GM23338 (cell line): Measurements from ENCODE around the gene CTNNA3. TPM values are rescaled to one million over a fixed set of nuclear protein-coding genes. Genes with fewer than 3 reads are reported as not detected.

Experiments used
- ATAC-seq: fragments of 200-7000 bp; cut with Tn5 transposase; 3 replicates; pipeline ENCODE4 v1.9.1; 2020
- DNase-seq: peaks from one replicate; pipeline ENCODE4 v3.0.0-alpha.2; 2015; ENCODE audit warnings: low spot score
- H2AFZ ChIP-seq: fragments of 200-600 bp; sonication (generic); 2 replicates; pipeline ENCODE4 v1.8.0; 2016; ENCODE audit warnings: antibody characterized with exemption, mild to moderate bottlenecking, moderate library complexity
- H3F3A ChIP-seq: fragments of 200-600 bp; sonication (generic); replicated peaks from 2 replicates; pipeline ENCODE4 v1.8.0; 2017; ENCODE audit warnings: antibody characterized with exemption, mixed run types, low read depth
- H3K27ac ChIP-seq: fragments of 200-600 bp; sonication (generic); 2 replicates; pipeline ENCODE4 v1.6.1; 2016; ENCODE audit warnings: low read depth
- H3K27me3 ChIP-seq: fragments of 200-600 bp; sonication (generic); 2 replicates; pipeline ENCODE4 v1.8.0; 2016; ENCODE audit warnings: mild to moderate bottlenecking, mixed run types, moderate library complexity; ENCODE audit not compliant: insufficient read depth
- H3K36me3 ChIP-seq: fragments of 200-600 bp; sonication (generic); 2 replicates; pipeline ENCODE4 v1.8.0; 2016; ENCODE audit warnings: mild to moderate bottlenecking; ENCODE audit not compliant: insufficient read depth
- H3K4me1 ChIP-seq: fragments of 200-600 bp; sonication (generic); 2 replicates; pipeline ENCODE4 v1.8.0; 2016; ENCODE audit warnings: mild to moderate bottlenecking, moderate library complexity; ENCODE audit not compliant: insufficient read depth
- H3K4me2 ChIP-seq: fragments of 200-600 bp; sonication (generic); 2 replicates; pipeline ENCODE4 v1.7.1; 2017; ENCODE audit warnings: mixed run types
- H3K4me3 ChIP-seq: fragments of 200-600 bp; sonication (generic); 2 replicates; pipeline ENCODE4 v1.6.1; 2016; ENCODE audit warnings: mixed run types
- H3K79me2 ChIP-seq: fragments of 200-600 bp; sonication (generic); replicated peaks from 2 replicates; pipeline ENCODE4 v1.8.0; 2017; ENCODE audit warnings: mild to moderate bottlenecking; ENCODE audit not compliant: insufficient read depth
- H3K9me2 ChIP-seq: fragments of 200-600 bp; sonication (generic); 2 replicates; pipeline ENCODE4 v1.8.0; 2017; ENCODE audit not compliant: insufficient read depth
- H4K20me1 ChIP-seq: fragments of 200-600 bp; sonication (generic); replicated peaks from 2 replicates; pipeline ENCODE4 v1.8.0; 2017; ENCODE audit warnings: mild to moderate bottlenecking; ENCODE audit not compliant: insufficient read depth
- H3K27ac Mint-ChIP-seq: 2 replicates; pipeline ENCODE4 v1.8.0; 2020; ENCODE audit warnings: inconsistent platforms, mild to moderate bottlenecking, moderate library complexity, mixed read lengths
- H3K27me3 Mint-ChIP-seq: 3 replicates; pipeline ENCODE4 v1.8.0; 2022; ENCODE audit warnings: low read depth, mild to moderate bottlenecking, moderate library complexity, mixed read lengths, inconsistent platforms; ENCODE audit not compliant: insufficient read depth, poor library complexity
- H3K36me3 Mint-ChIP-seq: 3 replicates; pipeline ENCODE4 v1.8.0; 2021; ENCODE audit warnings: low read depth, mild to moderate bottlenecking, inconsistent platforms, moderate library complexity, mixed read lengths
- H3K4me1 Mint-ChIP-seq: 3 replicates; pipeline ENCODE4 v1.8.0; 2020; ENCODE audit warnings: mild to moderate bottlenecking, inconsistent platforms, mixed read lengths
- H3K4me3 Mint-ChIP-seq: 3 replicates; pipeline ENCODE4 v1.8.0; 2021; ENCODE audit warnings: moderate library complexity, mild to moderate bottlenecking, inconsistent platforms, mixed read lengths
- H3K9me3 Mint-ChIP-seq: 3 replicates; pipeline ENCODE4 v1.8.0; 2020; ENCODE audit warnings: moderate library complexity, mild to moderate bottlenecking, inconsistent platforms, mixed read lengths
- CREB1 ChIP-seq: fragments of 250-450 bp; sonication (Bioruptor Pico); IDR thresholded peaks from 2 replicates; pipeline ENCODE4 v1.5.0; 2020; ENCODE audit warnings: low read depth, mild to moderate bottlenecking, moderate library complexity
- NANOG ChIP-seq: IDR thresholded peaks from 2 replicates; pipeline ENCODE4 v1.6.1; 2016; ENCODE audit warnings: antibody characterized with exemption, borderline replicate concordance
- POLR2AphosphoS5 ChIP-seq: IDR thresholded peaks from 2 replicates; pipeline ENCODE4 v1.6.1; 2016; ENCODE audit warnings: antibody characterized with exemption, low read depth
- ZNF114 ChIP-seq: fragments of 250-450 bp; sonication (Bioruptor Pico); IDR thresholded peaks from 2 replicates; pipeline ENCODE4 v1.5.0; 2020; ENCODE audit warnings: mild to moderate bottlenecking, moderate library complexity
- ZNF331 ChIP-seq: fragments of 250-450 bp; sonication (Bioruptor Pico); IDR thresholded peaks from 2 replicates; pipeline ENCODE4 v1.5.0; 2020; ENCODE audit warnings: low read depth, mild to moderate bottlenecking, moderate library complexity
- polyA plus RNA-seq: library from polyadenylated mRNA; unstranded; fragments of >200 nt; fragmentation: Nextera tagmentation; extraction: Ambion mirVana; gene quantifications from 2 replicates; pipeline ENCODE4 v1.2.1, GENCODE V29; 2016
- total RNA-seq: library from RNA; depleted of rRNA; stranded (reverse); fragments of >200 nt; shearing (Covaris generic); gene quantifications from 2 replicates; pipeline ENCODE4 v1.2.3, GENCODE V29; 2014
- TF ChIP-seq, protein P1 (sequence below): fragments of 250-450 bp; sonication (Bioruptor Pico); IDR thresholded peaks from 2 replicates; pipeline ENCODE4 v1.5.0; 2020; ENCODE audit warnings: mild to moderate bottlenecking, moderate library complexity
- TF ChIP-seq, protein P2 (sequence below): IDR thresholded peaks from one replicate; pipeline ENCODE4 v1.6.1; 2018; ENCODE audit warnings: antibody characterized with exemption; ENCODE audit not compliant: unreplicated experiment

CTNNA3 gene
- total and polyA plus RNA-seq, 2 experiments from 2014 or later = 0.71 to 3.3 TPM

DNA sequence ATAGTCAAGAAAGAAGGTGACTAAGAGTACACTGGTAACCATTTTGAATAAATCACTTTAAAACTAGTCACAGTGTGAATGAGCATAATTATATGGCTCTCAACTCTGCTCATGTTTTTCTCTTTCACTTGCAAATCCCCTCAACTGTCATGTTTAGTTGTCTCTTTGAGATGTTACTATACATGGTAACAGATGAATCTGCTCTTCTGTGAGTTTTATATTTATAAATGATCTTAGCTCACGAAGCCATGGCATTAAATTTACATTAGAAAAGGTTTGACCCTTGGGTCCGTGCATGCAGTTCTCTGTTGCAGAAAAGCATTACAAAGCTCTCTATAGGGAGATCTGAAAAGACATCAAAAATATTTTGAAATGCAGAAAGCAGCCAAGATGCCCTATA is 803.1 kb downstream of the CTNNA3 start:
- Histone ChIP-seq H4K20me1 (no peaks in the 10 kb centered on the region), H3K27ac (no peak overlapping the region; the same call in 1 of the 2 replicates), H3K4me2 (peak overlapping the region; percentile 48), H3K27me3 (no peaks in the 10 kb centered on the region), H3K36me3 (no peaks in the 10 kb centered on the region), H2AFZ (no peak overlapping the region), H3K79me2 (no peaks in the 10 kb centered on the region), H3K4me1 (peaks cover 37% of the 10 kb centered on the region), H3K4me3 (0 out of 2 replicates have a peak overlapping the region, but pooled peaks have one; percentile 6), H3K9me2 (peaks cover 4% of the 10 kb centered on the region), H3F3A (no peaks in the 10 kb centered on the region)
- H3K27me3 Mint-ChIP-seq = no peaks in the 10 kb centered on the region
- TF ChIP-seq ZNF331 (CRISPR knock-in tag) (no peak), NANOG (peak; percentile 47)
- no peak for DNase-seq
- peak overlapping the region; percentile 38; the same call in 1 of the 3 replicates for H3K4me3 Mint-ChIP-seq
- peaks cover 2% of the 10 kb centered on the region for H3K9me3 Mint-ChIP-seq
- peaks cover 10% of the 10 kb centered on the region; the same call in 2 of the 3 replicates for H3K36me3 Mint-ChIP-seq
- H3K4me1 Mint-ChIP-seq = peaks cover 27% of the 10 kb centered on the region
- peak; percentile 45 for ATAC-seq
- peak overlapping the region; percentile 80 for H3K27ac Mint-ChIP-seq

DNA sequence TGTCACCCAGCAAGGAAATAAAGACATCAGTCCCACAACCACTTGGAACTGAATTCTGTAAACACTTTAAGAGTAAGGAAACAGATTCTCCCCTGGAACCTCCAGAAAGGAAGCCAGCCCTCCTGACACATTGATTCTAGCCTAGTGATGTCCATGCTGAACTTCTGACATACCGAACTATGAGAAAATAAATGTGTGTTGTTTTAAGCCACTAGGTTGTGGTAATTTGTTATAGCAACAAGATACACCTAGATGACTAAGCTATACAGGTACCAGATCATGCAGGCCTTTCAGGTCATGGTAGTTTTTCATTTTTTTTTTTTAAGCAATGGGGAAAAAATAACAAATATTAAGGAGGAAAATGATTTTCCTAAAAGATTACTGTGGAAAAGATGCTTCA is 807.8 kb downstream of the CTNNA3 start:
- Histone ChIP-seq H3K79me2 (no peaks in the 10 kb centered on the region), H3F3A (no peaks in the 10 kb centered on the region), H3K27me3 (no peaks in the 10 kb centered on the region), H4K20me1 (no peaks in the 10 kb centered on the region), H2AFZ (no peak overlapping the region), H3K4me3 (no peak overlapping the region), H3K4me2 (no peak overlapping the region), H3K9me2 (peaks cover 22% of the 10 kb centered on the region), H3K4me1 (peaks cover 17% of the 10 kb centered on the region), H3K27ac (no peak overlapping the region), H3K36me3 (no peaks in the 10 kb centered on the region)
- H3K4me3 Mint-ChIP-seq = no peak overlapping the region
- no peak for TF ChIP-seq CREB1 (CRISPR knock-in tag)
- H3K27me3 Mint-ChIP-seq = no peaks in the 10 kb centered on the region
- DNase-seq (no peak), ATAC-seq (no peak)
- H3K36me3 Mint-ChIP-seq = peaks cover 5% of the 10 kb centered on the region; the same call in 1 of the 3 replicates
- no peak overlapping the region for H3K27ac Mint-ChIP-seq
- H3K4me1 Mint-ChIP-seq = peaks cover 22% of the 10 kb centered on the region
- H3K9me3 Mint-ChIP-seq = no peaks in the 10 kb centered on the region

DNA sequence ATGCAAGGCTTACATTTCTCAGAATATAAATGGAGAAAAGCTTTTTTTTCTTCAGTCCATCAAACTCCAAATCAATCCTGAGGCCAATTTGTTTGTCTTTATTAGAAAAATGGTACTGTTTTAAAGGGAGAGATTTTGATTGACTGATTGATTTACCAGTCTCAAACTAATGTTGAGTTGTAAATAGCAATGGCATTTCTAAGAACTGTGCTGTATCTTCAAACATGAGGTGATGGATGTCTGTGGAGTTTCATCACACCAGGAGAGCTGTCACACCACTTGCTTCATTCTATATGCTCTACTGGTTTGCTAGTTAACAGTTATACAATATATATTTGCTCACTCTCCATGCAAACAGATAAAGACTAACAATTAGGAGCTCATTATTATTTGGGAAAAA is 809.1 kb downstream of the CTNNA3 start:
- peaks cover 22% of the 10 kb centered on the region for H3K9me2 ChIP-seq
- no peaks in the 10 kb centered on the region for H3K27me3 ChIP-seq
- peaks cover 5% of the 10 kb centered on the region for H3K4me1 ChIP-seq
- Mint-ChIP-seq H3K27me3 (no peaks in the 10 kb centered on the region), H3K4me3 (no peak overlapping the region), H3K36me3 (peaks cover 5% of the 10 kb centered on the region; the same call in 1 of the 3 replicates), H3K9me3 (no peaks in the 10 kb centered on the region), H3K4me1 (peaks cover 11% of the 10 kb centered on the region; the same call in 1 of the 3 replicates), H3K27ac (no peak overlapping the region)
- no peak overlapping the region for H3K4me3 ChIP-seq
- no peaks in the 10 kb centered on the region for H4K20me1 ChIP-seq
- H2AFZ ChIP-seq = no peak overlapping the region
- TF ChIP-seq ZNF114 (CRISPR knock-in tag) (no peak), CREB1 (CRISPR knock-in tag) (no peak), NANOG (no peak), POLR2AphosphoS5 (no peak)
- TF ChIP-seq, protein P1, sequence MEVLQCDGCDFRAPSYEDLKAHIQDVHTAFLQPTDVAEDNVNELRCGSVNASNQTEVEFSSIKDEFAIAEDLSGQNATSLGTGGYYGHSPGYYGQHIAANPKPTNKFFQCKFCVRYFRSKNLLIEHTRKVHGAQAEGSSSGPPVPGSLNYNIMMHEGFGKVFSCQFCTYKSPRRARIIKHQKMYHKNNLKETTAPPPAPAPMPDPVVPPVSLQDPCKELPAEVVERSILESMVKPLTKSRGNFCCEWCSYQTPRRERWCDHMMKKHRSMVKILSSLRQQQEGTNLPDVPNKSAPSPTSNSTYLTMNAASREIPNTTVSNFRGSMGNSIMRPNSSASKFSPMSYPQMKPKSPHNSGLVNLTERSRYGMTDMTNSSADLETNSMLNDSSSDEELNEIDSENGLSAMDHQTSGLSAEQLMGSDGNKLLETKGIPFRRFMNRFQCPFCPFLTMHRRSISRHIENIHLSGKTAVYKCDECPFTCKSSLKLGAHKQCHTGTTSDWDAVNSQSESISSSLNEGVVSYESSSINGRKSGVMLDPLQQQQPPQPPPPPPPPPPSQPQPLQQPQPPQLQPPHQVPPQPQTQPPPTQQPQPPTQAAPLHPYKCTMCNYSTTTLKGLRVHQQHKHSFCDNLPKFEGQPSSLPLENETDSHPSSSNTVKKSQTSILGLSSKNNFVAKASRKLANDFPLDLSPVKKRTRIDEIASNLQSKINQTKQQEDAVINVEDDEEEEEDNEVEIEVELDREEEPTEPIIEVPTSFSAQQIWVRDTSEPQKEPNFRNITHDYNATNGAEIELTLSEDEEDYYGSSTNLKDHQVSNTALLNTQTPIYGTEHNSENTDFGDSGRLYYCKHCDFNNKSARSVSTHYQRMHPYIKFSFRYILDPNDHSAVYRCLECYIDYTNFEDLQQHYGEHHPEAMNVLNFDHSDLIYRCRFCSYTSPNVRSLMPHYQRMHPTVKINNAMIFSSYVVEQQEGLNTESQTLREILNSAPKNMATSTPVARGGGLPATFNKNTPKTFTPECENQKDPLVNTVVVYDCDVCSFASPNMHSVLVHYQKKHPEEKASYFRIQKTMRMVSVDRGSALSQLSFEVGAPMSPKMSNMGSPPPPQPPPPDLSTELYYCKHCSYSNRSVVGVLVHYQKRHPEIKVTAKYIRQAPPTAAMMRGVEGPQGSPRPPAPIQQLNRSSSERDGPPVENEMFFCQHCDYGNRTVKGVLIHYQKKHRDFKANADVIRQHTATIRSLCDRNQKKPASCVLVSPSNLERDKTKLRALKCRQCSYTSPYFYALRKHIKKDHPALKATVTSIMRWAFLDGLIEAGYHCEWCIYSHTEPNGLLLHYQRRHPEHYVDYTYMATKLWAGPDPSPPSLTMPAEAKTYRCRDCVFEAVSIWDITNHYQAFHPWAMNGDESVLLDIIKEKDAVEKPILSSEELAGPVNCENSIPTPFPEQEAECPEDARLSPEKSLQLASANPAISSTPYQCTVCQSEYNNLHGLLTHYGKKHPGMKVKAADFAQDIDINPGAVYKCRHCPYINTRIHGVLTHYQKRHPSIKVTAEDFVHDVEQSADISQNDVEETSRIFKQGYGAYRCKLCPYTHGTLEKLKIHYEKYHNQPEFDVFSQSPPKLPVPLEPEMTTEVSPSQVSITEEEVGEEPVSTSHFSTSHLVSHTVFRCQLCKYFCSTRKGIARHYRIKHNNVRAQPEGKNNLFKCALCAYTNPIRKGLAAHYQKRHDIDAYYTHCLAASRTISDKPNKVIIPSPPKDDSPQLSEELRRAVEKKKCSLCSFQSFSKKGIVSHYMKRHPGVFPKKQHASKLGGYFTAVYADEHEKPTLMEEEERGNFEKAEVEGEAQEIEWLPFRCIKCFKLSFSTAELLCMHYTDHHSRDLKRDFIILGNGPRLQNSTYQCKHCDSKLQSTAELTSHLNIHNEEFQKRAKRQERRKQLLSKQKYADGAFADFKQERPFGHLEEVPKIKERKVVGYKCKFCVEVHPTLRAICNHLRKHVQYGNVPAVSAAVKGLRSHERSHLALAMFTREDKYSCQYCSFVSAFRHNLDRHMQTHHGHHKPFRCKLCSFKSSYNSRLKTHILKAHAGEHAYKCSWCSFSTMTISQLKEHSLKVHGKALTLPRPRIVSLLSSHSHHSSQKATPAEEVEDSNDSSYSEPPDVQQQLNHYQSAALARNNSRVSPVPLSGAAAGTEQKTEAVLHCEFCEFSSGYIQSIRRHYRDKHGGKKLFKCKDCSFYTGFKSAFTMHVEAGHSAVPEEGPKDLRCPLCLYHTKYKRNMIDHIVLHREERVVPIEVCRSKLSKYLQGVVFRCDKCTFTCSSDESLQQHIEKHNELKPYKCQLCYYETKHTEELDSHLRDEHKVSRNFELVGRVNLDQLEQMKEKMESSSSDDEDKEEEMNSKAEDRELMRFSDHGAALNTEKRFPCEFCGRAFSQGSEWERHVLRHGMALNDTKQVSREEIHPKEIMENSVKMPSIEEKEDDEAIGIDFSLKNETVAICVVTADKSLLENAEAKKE (CRISPR knock-in tag) = no peak
- TF ChIP-seq, protein P2, sequence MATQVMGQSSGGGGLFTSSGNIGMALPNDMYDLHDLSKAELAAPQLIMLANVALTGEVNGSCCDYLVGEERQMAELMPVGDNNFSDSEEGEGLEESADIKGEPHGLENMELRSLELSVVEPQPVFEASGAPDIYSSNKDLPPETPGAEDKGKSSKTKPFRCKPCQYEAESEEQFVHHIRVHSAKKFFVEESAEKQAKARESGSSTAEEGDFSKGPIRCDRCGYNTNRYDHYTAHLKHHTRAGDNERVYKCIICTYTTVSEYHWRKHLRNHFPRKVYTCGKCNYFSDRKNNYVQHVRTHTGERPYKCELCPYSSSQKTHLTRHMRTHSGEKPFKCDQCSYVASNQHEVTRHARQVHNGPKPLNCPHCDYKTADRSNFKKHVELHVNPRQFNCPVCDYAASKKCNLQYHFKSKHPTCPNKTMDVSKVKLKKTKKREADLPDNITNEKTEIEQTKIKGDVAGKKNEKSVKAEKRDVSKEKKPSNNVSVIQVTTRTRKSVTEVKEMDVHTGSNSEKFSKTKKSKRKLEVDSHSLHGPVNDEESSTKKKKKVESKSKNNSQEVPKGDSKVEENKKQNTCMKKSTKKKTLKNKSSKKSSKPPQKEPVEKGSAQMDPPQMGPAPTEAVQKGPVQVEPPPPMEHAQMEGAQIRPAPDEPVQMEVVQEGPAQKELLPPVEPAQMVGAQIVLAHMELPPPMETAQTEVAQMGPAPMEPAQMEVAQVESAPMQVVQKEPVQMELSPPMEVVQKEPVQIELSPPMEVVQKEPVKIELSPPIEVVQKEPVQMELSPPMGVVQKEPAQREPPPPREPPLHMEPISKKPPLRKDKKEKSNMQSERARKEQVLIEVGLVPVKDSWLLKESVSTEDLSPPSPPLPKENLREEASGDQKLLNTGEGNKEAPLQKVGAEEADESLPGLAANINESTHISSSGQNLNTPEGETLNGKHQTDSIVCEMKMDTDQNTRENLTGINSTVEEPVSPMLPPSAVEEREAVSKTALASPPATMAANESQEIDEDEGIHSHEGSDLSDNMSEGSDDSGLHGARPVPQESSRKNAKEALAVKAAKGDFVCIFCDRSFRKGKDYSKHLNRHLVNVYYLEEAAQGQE = no peak
- no peaks in the 10 kb centered on the region for H3F3A ChIP-seq
- H3K27ac ChIP-seq = no peak overlapping the region
- DNase-seq (no peak), ATAC-seq (no peak)
- H3K4me2 ChIP-seq = no peak overlapping the region
- H3K36me3 ChIP-seq = no peaks in the 10 kb centered on the region
- H3K79me2 ChIP-seq = no peaks in the 10 kb centered on the region
